K562 (cell line): ENCODE measurements around the gene ACSF3. TPM values are rescaled to one million over a fixed set of nuclear protein-coding genes. Genes with fewer than 3 reads are reported as not detected.

Source experiments
- ATAC-seq: fragments of 200-7000 bp; cut with Tn5 transposase; 3 replicates; pipeline ENCODE4 v1.9.1; 2020; ENCODE audit warnings: moderate library complexity
- BruUV-seq: library from RNA; stranded (reverse); fragments of 400-500 nt; replicated peaks from 2 replicates; lab custom pipeline; 2021; lab: Mats Ljungman, UMichigan
- CTCF ChIA-PET: fragments of 300-600 bp; formaldehyde crosslinking; extraction: SDS; loops from one replicate; lab custom pipeline; 2021; ENCODE audit warnings: low intra/inter-chr PET ratio; lab: Yijun Ruan, JAX
- POLR2A ChIA-PET: fragments of 300-600, 350-650 bp; sonication (Branson Sonifier 250); formaldehyde crosslinking; extraction: SDS; loops from one replicate; lab custom pipeline; 2021; ENCODE audit warnings: antibody characterized with exemption, inconsistent platforms; lab: Yijun Ruan, JAX
- DNase-seq, 4 experiments: peaks; one replicate each; pipeline versions ENCODE4 v3.0.0 to v3.0.0-alpha.2; 2011 to 2018; ENCODE audit warnings: low spot score in 3 of 4, mixed read lengths in 3 of 4; ENCODE audit errors: extremely low read depth in 1 of 4
- FAIRE-seq: peaks from 2 replicates; lab custom pipeline; 2011; peaks lifted over from hg19 to GRCh38; lab: Jason Lieb, UNC
- H2AFZ ChIP-seq: 2 replicates; pipeline ENCODE4 v1.6.0; 2011; ENCODE audit warnings: low read depth, low read length, control low read depth, inconsistent platforms
- H3K27ac ChIP-seq: fragments of 200-600 bp; 3 replicates; pipeline ENCODE4 v1.8.0; 2011; ENCODE audit warnings: low read depth, mild to moderate bottlenecking, control low read depth, inconsistent platforms, low read length, moderate library complexity, mixed read lengths; ENCODE audit errors: extremely low read depth
- H3K27me3 ChIP-seq, 2 experiments: fragments of 300-600 bp in 1 of 2; 2 replicates in 1 of 2; 3 replicates in 1 of 2; pipeline versions ENCODE4 v1.6.0 to v1.8.0; 2011; ENCODE audit warnings: inconsistent platforms in 2 of 2, low read length in 2 of 2, mild to moderate bottlenecking in 1 of 2, mixed read lengths in 1 of 2, moderate library complexity in 1 of 2; ENCODE audit not compliant: control insufficient read depth in 2 of 2, insufficient read depth in 2 of 2
- H3K36me3 ChIP-seq: fragments of 300-600 bp; 3 replicates; pipeline ENCODE4 v1.8.0; 2011; ENCODE audit warnings: mild to moderate bottlenecking, low read length, inconsistent platforms; ENCODE audit not compliant: control insufficient read depth, insufficient read depth
- H3K4me1 ChIP-seq, 2 experiments: fragments of 200-600 bp in 1 of 2; replicated peaks in 1 of 2; 2 replicates in 1 of 2; 3 replicates in 1 of 2; pipeline versions ENCODE4 v1.5.1 to v1.8.0; 2011; ENCODE audit warnings: inconsistent platforms in 2 of 2, low read length in 2 of 2, mild to moderate bottlenecking in 1 of 2, mixed read lengths in 1 of 2, moderate library complexity in 1 of 2; ENCODE audit not compliant: control insufficient read depth in 2 of 2, insufficient read depth in 2 of 2
- H3K4me2 ChIP-seq: 2 replicates; pipeline ENCODE4 v1.6.1; 2011; ENCODE audit warnings: low read length, control low read depth, inconsistent platforms, mixed read lengths; ENCODE audit not compliant: insufficient read depth
- H3K4me3 ChIP-seq: fragments of 200-600 bp; sonication (generic), shearing (Covaris generic); 2 replicates; pipeline ENCODE4 v1.5.1; 2016; ENCODE audit warnings: control low read depth, inconsistent platforms
- H3K79me2 ChIP-seq: fragments of 200-600 bp; 3 replicates; pipeline ENCODE4 v1.8.0; 2011; ENCODE audit warnings: low read length, inconsistent platforms; ENCODE audit not compliant: control insufficient read depth, insufficient read depth
- H3K9ac ChIP-seq, 2 experiments: 2 replicates each; pipeline versions ENCODE4 v1.6.0 to v1.6.1; 2011; ENCODE audit warnings: low read depth in 2 of 2, low read length in 2 of 2, control low read depth in 1 of 2, inconsistent platforms in 1 of 2, mild to moderate bottlenecking in 1 of 2, mixed read lengths in 1 of 2; ENCODE audit not compliant: insufficient read depth in 1 of 2
- H3K9me1 ChIP-seq: one replicate; pipeline ENCODE4 v1.6.0; 2011; ENCODE audit warnings: inconsistent platforms, mild to moderate bottlenecking, low read length, moderate library complexity; ENCODE audit not compliant: control insufficient read depth, insufficient read depth
- H3K9me3 ChIP-seq: replicated peaks from 2 replicates; pipeline ENCODE4 v1.5.1; 2011; ENCODE audit warnings: low read depth, low read length, inconsistent platforms; ENCODE audit not compliant: control insufficient read depth, insufficient read depth
- H4K20me1 ChIP-seq: replicated peaks from 2 replicates; pipeline ENCODE4 v1.6.1; 2011; ENCODE audit warnings: low read length, inconsistent platforms, mixed read lengths; ENCODE audit not compliant: control insufficient read depth, insufficient read depth
- BDP1 ChIP-seq: IDR thresholded peaks from 3 replicates; pipeline ENCODE4 v1.6.1; 2011; ENCODE audit not compliant: insufficient read length, insufficient read depth
- KDM5B ChIP-seq: fragments of 200-600 bp; sonication (generic); IDR thresholded peaks from 2 replicates; pipeline ENCODE4 v1.6.1; 2012; ENCODE audit warnings: low read depth, mild to moderate bottlenecking, moderate library complexity, low read length, control low read depth, inconsistent platforms; ENCODE audit not compliant: insufficient replicate concordance
- NEUROD1 ChIP-seq: fragments of 150-350 bp; IDR thresholded peaks from 2 replicates; pipeline ENCODE4 v1.6.1; 2014; ENCODE audit warnings: borderline replicate concordance, low read length, low read depth; ENCODE audit not compliant: partially characterized antibody
- POLR2G ChIP-seq: fragments of 200-400 bp; formaldehyde crosslinking; IDR thresholded peaks from 2 replicates; pipeline ENCODE4 v1.6.1; 2017; ENCODE audit warnings: low read depth, mild to moderate bottlenecking, antibody characterized with exemption, low read length, moderate library complexity
- RNF219 ChIP-seq: fragments of 250-450 bp; sonication (Bioruptor Pico); IDR thresholded peaks from 2 replicates; pipeline ENCODE4 v1.5.0; 2022; ENCODE audit warnings: mild to moderate bottlenecking
- TCF7L2 ChIP-seq: fragments of 150-350 bp; IDR thresholded peaks from 2 replicates; pipeline ENCODE4 v1.6.1; 2016; ENCODE audit warnings: low read depth, mild to moderate bottlenecking, low read length, moderate library complexity
- whole genome bisulfite sequencing: fragments of 100-300 bp; shearing (Covaris generic); methylation state at CpG from one replicate; pipeline ENCODE4 v1.1.6; 2016; ENCODE audit warnings: low coverage, mixed read lengths; ENCODE audit not compliant: insufficient coverage; ENCODE audit errors: missing lambda C conversion rate; 5-methylcytosine and 5-hydroxymethylcytosine counted together
- in situ Hi-C: fragments of 300-500 bp; cut with MboI; formaldehyde crosslinking; loops from 4 replicates; pipeline ENCODE4 v1.15.0; 2018; ENCODE audit warnings: inconsistent platforms, mixed read lengths
- intact Hi-C: fragments of 100-400 bp; cut with micrococcal nuclease; formaldehyde crosslinking; loops from 2 replicates; pipeline ENCODE4 v1.14.2; 2022
- polyA plus RNA-seq, 8 experiments: library from polyadenylated mRNA; depleted of rRNA in 4 of 8; stranded (reverse) in 5 of 8; unstranded in 3 of 8; fragments of >200 nt; fragmentation: Nextera tagmentation in 2 of 8; fragmentation: Illumina TruSeq in 1 of 8; extraction: Ambion mirVana in 2 of 8; extraction: Trizol in 1 of 8; gene quantifications; 2 replicates each; pipeline versions ENCODE4 v1.2.1 to v1.2.3, GENCODE V29; 2011 to 2014; ENCODE audit warnings: inconsistent platforms in 1 of 8, missing spikeins in 1 of 8
- total RNA-seq, 7 experiments: library from RNA; depleted of rRNA in 6 of 7; stranded (reverse); fragments of >200 nt in 6 of 7; fragmentation: Illumina TruSeq in 2 of 7; extraction: Trizol in 2 of 7; gene quantifications; 2 replicates each; pipeline versions ENCODE4 v1.2.1 to v1.2.3, GENCODE V29; 2011 to 2021; ENCODE audit warnings: low replicate concordance in 1 of 7

ACSF3 gene
- total and polyA plus RNA-seq, 9 of the 15 experiments (the other 6 are each of a cell fraction or from before 2014, with no cell fraction given) = 0.77 to 32.8 (median 14.7) TPM

- H4K20me1 ChIP-seq = no peaks in the 10 kb centered on the region; the same call in 1 of the 2 replicates
- ATAC-seq (no peak), FAIRE-seq (no peak), DNase-seq (no peak)
- H3K9ac ChIP-seq = no peak overlapping the region
- H3K9me3 ChIP-seq = no peaks in the 10 kb centered on the region
- no peaks in the 10 kb centered on the region for H3K27me3 ChIP-seq
- H3K9me1 ChIP-seq = no peaks in the 10 kb centered on the region
- in situ Hi-C loops (no loop called here), intact Hi-C loops (no loop called here)
- H2AFZ ChIP-seq = no peak overlapping the region
- TF ChIP-seq BDP1 = no peak
- no peak for TF ChIP-seq RNF219 (CRISPR knock-in tag)
- TF ChIP-seq NEUROD1 = no peak
- TF ChIP-seq POLR2G = peak; percentile 4; the same call in 1 of the 2 replicates
- TF ChIP-seq TCF7L2 = no peak
- no peak for TF ChIP-seq KDM5B
- no peak overlapping the region for H3K4me2 ChIP-seq
- no peaks in the 10 kb centered on the region; the same call in 2 of the 3 replicates for H3K79me2 ChIP-seq
- H3K4me1 ChIP-seq = peaks cover 13 to 25% of the 10 kb centered on the region in 2 experiments; a peak in 4 of 5 replicates
- H3K36me3 ChIP-seq = peaks cover 72% of the 10 kb centered on the region; the same call in 2 of the 3 replicates
- H3K4me3 ChIP-seq = no peak overlapping the region
- ChIA-PET POLR2A (no interaction called here), CTCF (no interaction called here)
- no peak overlapping the region for H3K27ac ChIP-seq
- 79% methylated on average over 19 of the region's 26 CpGs for WGBS
- BruUV-seq = no TSS peak
Observed at GRCh38 chr16:89112377-89113151, 18.9 kb downstream of the ACSF3 start.
